ENCODE results near the gene CEP41. TPM values are rescaled to one million over a fixed set of nuclear protein-coding genes. Genes with fewer than 3 reads are reported as not detected.

CEP41 gene
- total and polyA plus RNA-seq, 4 donors, result 2.3 to 3.5 (median 2.8) TPM

- Histone ChIP-seq H3K4me3 (ENCODE audit: low read depth in 1 of 3, low read length in 3 of 3) (no peak overlapping the region), H3K9me3 (ENCODE audit: control insufficient read depth in 4 of 4, low read length in 3 of 4) (no peaks in the 10 kb centered on the region), H3K36me3 (ENCODE audit: control insufficient read depth in 4 of 4, insufficient read depth in 3 of 4, low read depth in 1 of 4, low read length in 3 of 4) (no peaks in the 10 kb centered on the region), H3K9ac (ENCODE audit: low read depth in 1 of 2, low read length in 2 of 2) (no peak overlapping the region), H3K27ac (ENCODE audit: low read depth in 1 of 2, low read length in 2 of 2) (no peak overlapping the region), H3K4me1 (ENCODE audit: control insufficient read depth in 4 of 4, insufficient read depth in 4 of 4, low read length in 3 of 4) (peaks cover 0 to 8% (median 0%) of the 10 kb centered on the region in 4 donors), H3K27me3 (ENCODE audit: control insufficient read depth in 4 of 4, insufficient read depth in 4 of 4, low read length in 3 of 4) (no peaks in the 10 kb centered on the region)
- 89% methylated on average over 13 of the region's 13 CpGs for WGBS
- no peak for TF ChIP-seq MAX (IDR thresholded peaks at IDR 0.05)
- no peak for TF ChIP-seq YY1 (IDR thresholded peaks at IDR 0.05)
- no peak for TF ChIP-seq RXRA (IDR thresholded peaks at IDR 0.05)
- TF ChIP-seq TAF1 (conservative IDR thresholded peaks at IDR 0.05), result no peak
- no peak for TF ChIP-seq HNF4A (conservative IDR thresholded peaks at IDR 0.05)
- DNase-seq (ENCODE audit: low spot score), result no peak
Observed at GRCh38 chr7:130367088-130367755, 73.6 kb downstream of the CEP41 start.

GRCh38 chr7:130366564-130366963 is 74.3 kb downstream of the CEP41 start:
- peaks cover 0 to 8% (median 0%) of the 10 kb centered on the region in 4 donors for H3K4me1 ChIP-seq (ENCODE audit: control insufficient read depth in 4 of 4, insufficient read depth in 4 of 4, low read length in 3 of 4)
- DNase-seq (ENCODE audit: low spot score), result no peak
- TF ChIP-seq TAF1 (conservative IDR thresholded peaks at IDR 0.05) (no peak), HNF4G (IDR thresholded peaks at IDR 0.05) (no peak), CTCF (IDR thresholded peaks at IDR 0.05; ENCODE audit: low read depth, low read length, missing input control) (no peak), ATF3 (IDR thresholded peaks at IDR 0.05) (no peak), JUND (IDR thresholded peaks at IDR 0.05) (no peak), REST (IDR thresholded peaks at IDR 0.05) (no peak), NR2F2 (IDR thresholded peaks at IDR 0.05) (no peak), ZBTB33 (IDR thresholded peaks at IDR 0.05) (no peak), RAD21 (IDR thresholded peaks at IDR 0.05) (no peak), RXRA (IDR thresholded peaks at IDR 0.05) (no peak), EGR1 (IDR thresholded peaks at IDR 0.05; ENCODE audit: low read depth in 2 of 2) (no peak), SP1 (IDR thresholded peaks at IDR 0.05) (no peak), GABPA (IDR thresholded peaks at IDR 0.05 in 1 of 2, conservative IDR thresholded peaks at IDR 0.05 in 1 of 2) (no peak), FOXA2 (IDR thresholded peaks at IDR 0.05) (no peak), MAX (IDR thresholded peaks at IDR 0.05) (no peak), FOXA1 (IDR thresholded peaks at IDR 0.05) (no peak)
- 92% methylated on average over 6 of the region's 6 CpGs for WGBS
- no peak overlapping the region for H3K4me3 ChIP-seq (ENCODE audit: low read depth in 1 of 3, low read length in 3 of 3)
- no peak overlapping the region for H3K27ac ChIP-seq (ENCODE audit: low read depth in 1 of 2, low read length in 2 of 2)
- no peaks in the 10 kb centered on the region for H3K9me3 ChIP-seq (ENCODE audit: control insufficient read depth in 4 of 4, low read length in 3 of 4)
- no peaks in the 10 kb centered on the region for H3K27me3 ChIP-seq (ENCODE audit: control insufficient read depth in 4 of 4, insufficient read depth in 4 of 4, low read length in 3 of 4)
- H3K36me3 ChIP-seq (ENCODE audit: control insufficient read depth in 4 of 4, insufficient read depth in 3 of 4, low read depth in 1 of 4, low read length in 3 of 4), result no peaks in the 10 kb centered on the region
- H3K9ac ChIP-seq (ENCODE audit: low read depth in 1 of 2, low read length in 2 of 2), result no peak overlapping the region
